GM23338 (cell line): ENCODE measurements around the gene DUSP7.

Experiments
- CREB1 ChIP-seq: fragments of 250-450 bp; sonication (Bioruptor Pico); IDR thresholded peaks from 2 replicates; pipeline ENCODE4 v1.5.0; 2020; ENCODE audit warnings: low read depth, mild to moderate bottlenecking, moderate library complexity
- CTCF ChIP-seq, 2 experiments: fragments of 200-600 bp in 1 of 2; sonication (generic) in 1 of 2; conservative IDR thresholded peaks; 2 replicates each; pipeline versions ENCODE4 v1.5.1 to v1.6.1; 2016 to 2017; ENCODE audit warnings: antibody characterized with exemption in 2 of 2, low read depth in 2 of 2, mild to moderate bottlenecking in 2 of 2, moderate library complexity in 1 of 2
- ETS1 ChIP-seq: IDR thresholded peaks from 2 replicates; pipeline ENCODE4 v1.6.1; 2016; ENCODE audit warnings: antibody characterized with exemption
- EZH2 ChIP-seq: fragments of 200-600 bp; sonication (generic); IDR thresholded peaks from one replicate; pipeline ENCODE4 v1.8.0; 2017; ENCODE audit warnings: antibody characterized with exemption, mild to moderate bottlenecking, low read depth; ENCODE audit not compliant: unreplicated experiment
- EZH2phosphoT487 ChIP-seq: fragments of 200-600 bp; sonication (generic); IDR thresholded peaks from one replicate; pipeline ENCODE4 v1.8.1; 2018; ENCODE audit warnings: antibody characterized with exemption; ENCODE audit not compliant: unreplicated experiment
- JUNB ChIP-seq: IDR thresholded peaks from one replicate; pipeline ENCODE4 v1.6.1; 2016; ENCODE audit warnings: antibody characterized with exemption; ENCODE audit not compliant: unreplicated experiment
- POLR2AphosphoS5 ChIP-seq: IDR thresholded peaks from 2 replicates; pipeline ENCODE4 v1.6.1; 2016; ENCODE audit warnings: antibody characterized with exemption, low read depth
- REST ChIP-seq: IDR thresholded peaks from one replicate; pipeline ENCODE4 v1.6.1; 2018; ENCODE audit warnings: antibody characterized with exemption; ENCODE audit not compliant: unreplicated experiment
- ZNF114 ChIP-seq: fragments of 250-450 bp; sonication (Bioruptor Pico); IDR thresholded peaks from 2 replicates; pipeline ENCODE4 v1.5.0; 2020; ENCODE audit warnings: mild to moderate bottlenecking, moderate library complexity
- ZNF331 ChIP-seq: fragments of 250-450 bp; sonication (Bioruptor Pico); IDR thresholded peaks from 2 replicates; pipeline ENCODE4 v1.5.0; 2020; ENCODE audit warnings: low read depth, mild to moderate bottlenecking, moderate library complexity

GRCh38 chr3:52004163-52004787 is 52.1 kb downstream of the DUSP7 start:
- no peak for TF ChIP-seq REST
- TF ChIP-seq EZH2 = no peak
- TF ChIP-seq EZH2phosphoT487 = no peak
- TF ChIP-seq CTCF (conservative IDR thresholded peaks at IDR 0.05; ENCODE audit: low read depth in 2 of 2) = peak; percentile 64 to 95
- no peak for TF ChIP-seq CREB1
- no peak for TF ChIP-seq ETS1
- TF ChIP-seq ZNF114 (CRISPR knock-in tag) = no peak
- TF ChIP-seq JUNB = no peak
- no peak for TF ChIP-seq ZNF331 (CRISPR knock-in tag)
- no peak for TF ChIP-seq POLR2AphosphoS5
